GM12892 (cell line): ENCODE results near the gene CDK2AP2. TPM values are rescaled to one million over a fixed set of nuclear protein-coding genes. Genes with fewer than 3 reads are reported as not detected.
"Not testable (repeated sequence)": the region's sequence is repeated elsewhere in the genome, so short reads cannot be mapped to it uniquely, and the experiment has no call there.

ENCODE experiments used
- DNase-seq: peaks from one replicate; pipeline ENCODE4 v3.0.0; 2011; ENCODE audit not compliant: insufficient read length
- FAIRE-seq: peaks from 2 replicates; lab custom pipeline; 2011; peaks lifted over from hg19 to GRCh38; lab: Jason Lieb, UNC
- POLR2A ChIP-seq: IDR thresholded peaks from 2 replicates; pipeline ENCODE4 v1.6.1; 2011; ENCODE audit warnings: low read depth, low read length, control low read depth
- POLR2AphosphoS5 ChIP-seq: IDR thresholded peaks from 2 replicates; pipeline ENCODE4 v1.6.1; 2011; ENCODE audit warnings: low read depth, low read length, control low read depth
- TAF1 ChIP-seq: IDR thresholded peaks from 2 replicates; pipeline ENCODE4 v1.6.1; 2011; ENCODE audit warnings: low read depth, mild to moderate bottlenecking, control low read depth, low read length, borderline replicate concordance
- polyA plus RNA-seq: library from polyadenylated mRNA; unstranded; fragments of >200 nt; gene quantifications from one replicate; pipeline ENCODE4 v1.2.1, GENCODE V29; 2012; ENCODE audit warnings: missing spikeins, inconsistent platforms; ENCODE audit not compliant: missing spikeins

Gene CDK2AP2, protein sequence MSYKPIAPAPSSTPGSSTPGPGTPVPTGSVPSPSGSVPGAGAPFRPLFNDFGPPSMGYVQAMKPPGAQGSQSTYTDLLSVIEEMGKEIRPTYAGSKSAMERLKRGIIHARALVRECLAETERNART
- 37.0 TPM for polyA plus RNA-seq

GRCh38 chr11:67507864-67508485 is at the start of gene CDK2AP2:
TSS of gene CDK2AP2 (minus strand) at chr11:67508162. CDS start at chr11:67508082, 80 bp downstream.
- FAIRE-seq: peak; percentile 100
- TF ChIP-seq TAF1 (no peak), POLR2AphosphoS5 (no peak; the same call in 1 of the 2 replicates), POLR2A (peak; percentile 86)

GRCh38 chr11:67556244-67556643 is 48.3 kb upstream of the CDK2AP2 start:
- DNase-seq (no peak), FAIRE-seq (no peak)
- TF ChIP-seq POLR2AphosphoS5 (no peak), TAF1 (no peak), POLR2A (no peak)

More at GRCh38 chr11:67507864-67508485, at the start of gene CDK2AP2:
- peak; percentile 98 for DNase-seq

- not testable (repeated sequence) for FAIRE-seq, DNase-seq
Measured at GRCh38 chr11:67551697-67552096, 43.7 kb upstream of the CDK2AP2 start.

DNA sequence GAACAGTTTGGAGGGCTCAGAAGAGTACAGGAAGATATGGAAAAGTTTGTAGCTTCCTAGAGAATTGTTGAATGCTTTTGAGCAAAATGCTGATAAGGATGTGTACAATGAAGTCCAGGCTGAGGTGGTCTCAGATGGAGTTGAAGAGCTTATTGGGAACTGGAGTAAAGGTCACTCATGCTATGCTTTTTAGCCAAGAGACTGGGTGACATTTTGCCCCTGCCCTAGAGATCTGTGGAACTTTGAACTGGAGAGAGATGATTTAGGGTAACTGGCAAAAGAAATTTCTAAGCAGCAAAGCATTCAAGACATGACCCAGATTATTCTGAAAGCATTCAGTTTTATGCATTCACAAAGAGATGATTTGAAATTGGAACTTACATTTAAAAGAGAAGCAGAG is 43.2 kb upstream of the CDK2AP2 start:
- FAIRE-seq (no peak), DNase-seq (no peak)
- TF ChIP-seq POLR2A (no peak), TAF1 (no peak), POLR2AphosphoS5 (no peak)

DNA sequence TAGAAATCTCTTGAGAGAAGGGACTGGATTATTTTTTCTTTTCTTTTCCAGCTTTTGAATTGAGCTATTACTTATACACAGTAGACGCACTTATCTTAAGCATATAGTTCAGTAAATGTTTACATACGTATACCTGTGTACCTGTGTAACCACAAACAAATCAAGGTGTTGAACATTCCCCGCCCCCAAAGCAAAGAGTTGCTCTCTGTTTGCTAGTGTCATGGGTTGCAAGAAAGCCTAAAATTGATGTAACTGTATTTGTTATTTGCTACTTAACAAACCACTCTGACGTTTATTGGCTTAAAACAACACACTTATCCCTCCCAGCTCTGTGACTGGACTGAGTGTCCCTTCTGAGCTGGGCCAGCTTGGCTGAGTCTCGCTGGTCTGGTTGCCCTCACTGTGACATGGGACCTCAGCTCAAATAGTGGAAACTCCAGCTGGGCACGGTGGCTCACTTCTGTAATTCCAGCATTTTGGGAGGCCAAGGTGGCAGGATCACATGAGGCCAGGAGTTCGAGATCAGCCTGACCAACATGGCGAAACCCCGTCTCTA is 40.7 kb upstream of the CDK2AP2 start:
- TF ChIP-seq POLR2AphosphoS5: no peak
- no peak for TF ChIP-seq TAF1
- TF ChIP-seq POLR2A: no peak
- FAIRE-seq: no peak
- DNase-seq: no peak

DNA sequence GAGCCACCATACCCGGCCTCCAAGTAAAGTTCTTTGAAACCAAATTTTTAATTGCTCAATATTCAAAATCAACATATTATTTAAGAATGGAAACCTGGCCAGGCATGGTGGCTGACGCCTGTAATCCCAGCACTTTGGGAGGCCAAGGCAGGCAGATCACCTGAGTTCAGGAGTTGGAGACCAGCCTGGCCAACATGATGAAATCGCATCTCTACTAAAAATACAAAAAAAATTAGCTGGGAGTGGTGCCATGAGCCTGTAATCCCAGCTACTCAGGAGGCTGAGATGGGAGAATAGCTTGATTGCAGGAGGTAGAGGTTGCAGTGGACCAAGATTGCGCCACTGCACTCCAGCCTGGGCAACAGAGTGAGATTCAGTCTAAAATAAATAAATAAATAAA is 40.1 kb upstream of the CDK2AP2 start:
- not testable (repeated sequence) for FAIRE-seq, DNase-seq

- TF ChIP-seq POLR2AphosphoS5 (no peak), POLR2A (no peak), TAF1 (no peak)
- DNase-seq (no peak), FAIRE-seq (no peak)
Measured at GRCh38 chr11:67545280-67545679, 37.3 kb upstream of the CDK2AP2 start.

DNA sequence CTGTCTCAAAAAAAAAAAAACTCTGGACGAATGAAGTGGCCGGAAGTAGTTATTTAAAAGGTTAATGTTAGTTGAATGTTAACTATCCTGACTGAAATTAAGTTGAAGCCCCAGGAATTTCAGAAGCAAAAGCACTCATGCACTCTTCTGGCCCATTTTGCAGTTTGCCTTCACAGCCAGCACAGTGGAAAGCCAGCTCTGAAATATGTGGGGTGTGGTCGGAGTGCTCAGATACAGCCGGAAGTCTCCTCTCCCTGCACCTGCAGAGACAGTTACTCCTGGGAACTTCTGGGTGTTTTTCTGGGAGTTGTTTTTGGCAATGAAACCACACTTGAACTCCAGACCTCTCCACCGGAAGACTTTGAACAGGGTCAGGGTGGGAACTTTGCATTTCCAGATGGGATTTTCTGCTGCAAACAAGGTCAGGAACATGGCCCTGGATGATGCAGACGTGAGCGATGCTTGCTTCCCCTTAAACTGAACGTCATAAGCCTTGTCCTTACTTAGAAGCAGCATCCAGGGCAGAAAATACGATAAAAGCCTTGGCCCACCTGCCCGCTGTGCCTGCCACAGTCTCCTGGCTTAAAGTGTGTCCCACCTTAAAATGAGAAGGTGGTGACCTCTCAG is 36.8 kb upstream of the CDK2AP2 start:
- TF ChIP-seq POLR2AphosphoS5 (no peak), POLR2A (no peak)
- DNase-seq (no peak), FAIRE-seq (no peak)

- TF ChIP-seq POLR2AphosphoS5: no peak
- FAIRE-seq (no peak), DNase-seq (no peak)
Measured at GRCh38 chr11:67543585-67543984, 35.6 kb upstream of the CDK2AP2 start.

DNA sequence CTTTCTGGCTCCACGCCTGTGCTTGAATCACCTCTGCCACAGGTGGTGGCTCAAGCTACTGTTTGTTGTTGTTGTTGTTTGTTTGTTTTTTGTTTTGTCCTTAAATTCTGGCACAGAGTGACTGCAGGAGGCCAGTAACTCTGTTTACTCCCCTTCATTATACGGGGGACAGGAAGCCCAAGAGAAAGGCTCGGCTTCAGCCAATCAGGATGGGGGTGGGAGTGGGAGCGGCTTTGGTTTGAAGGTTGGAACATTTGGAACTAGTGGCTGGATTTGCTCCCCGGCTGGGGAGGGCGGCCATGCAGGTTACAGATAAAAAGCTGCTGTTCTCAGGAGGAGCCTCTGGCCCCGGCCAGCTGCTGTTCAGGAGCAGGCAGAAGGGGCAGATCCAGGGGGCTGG is 35.0 kb upstream of the CDK2AP2 start:
- TF ChIP-seq POLR2A (no peak), POLR2AphosphoS5 (no peak), TAF1 (no peak)
- FAIRE-seq (no peak), DNase-seq (no peak)

DNA sequence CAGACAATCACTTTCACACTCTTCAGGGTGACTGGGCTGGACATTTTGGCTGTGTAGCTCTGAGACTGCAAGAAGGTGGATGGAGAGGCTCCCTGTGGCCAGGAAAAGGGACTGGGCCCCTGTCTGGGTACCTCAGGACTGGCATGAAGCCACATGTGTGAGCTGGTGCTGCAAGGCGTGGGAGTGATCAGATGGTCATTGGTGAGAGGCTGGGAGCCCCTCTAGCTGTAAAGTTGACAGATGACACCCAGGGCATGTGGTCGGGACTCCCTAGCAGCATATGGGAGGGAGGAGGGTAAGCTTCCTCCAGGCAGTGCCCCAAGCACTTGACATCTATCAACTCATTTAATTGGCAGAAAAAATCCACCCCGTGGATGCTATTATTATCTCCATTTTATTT is 34.2 kb upstream of the CDK2AP2 start:
- no peak for DNase-seq
- FAIRE-seq: no peak
- TF ChIP-seq POLR2A (no peak), POLR2AphosphoS5 (no peak), TAF1 (no peak)

DNA sequence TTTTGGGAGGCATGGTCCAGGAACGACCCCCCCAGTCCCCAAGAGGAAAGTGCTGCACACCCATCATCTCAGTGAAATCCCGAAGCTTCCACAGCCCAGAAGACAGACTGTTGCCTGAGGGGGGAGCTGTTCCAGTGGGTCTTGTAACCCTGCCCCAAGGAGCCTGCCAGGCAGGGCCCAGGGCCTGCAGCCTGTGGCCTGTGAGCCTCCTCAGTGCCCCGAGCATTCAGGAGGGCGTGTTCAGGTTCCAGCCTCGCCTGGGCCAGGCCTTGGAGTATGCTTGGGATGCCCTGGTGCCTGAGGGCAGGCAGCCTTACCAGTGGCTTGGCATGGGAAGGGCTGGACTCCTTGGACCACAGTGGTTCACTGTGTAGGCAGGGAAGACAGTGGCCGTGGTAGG is 33.2 kb upstream of the CDK2AP2 start:
- DNase-seq: no peak
- FAIRE-seq: no peak
- no peak for TF ChIP-seq TAF1
- no peak for TF ChIP-seq POLR2AphosphoS5
- TF ChIP-seq POLR2A: no peak

DNA sequence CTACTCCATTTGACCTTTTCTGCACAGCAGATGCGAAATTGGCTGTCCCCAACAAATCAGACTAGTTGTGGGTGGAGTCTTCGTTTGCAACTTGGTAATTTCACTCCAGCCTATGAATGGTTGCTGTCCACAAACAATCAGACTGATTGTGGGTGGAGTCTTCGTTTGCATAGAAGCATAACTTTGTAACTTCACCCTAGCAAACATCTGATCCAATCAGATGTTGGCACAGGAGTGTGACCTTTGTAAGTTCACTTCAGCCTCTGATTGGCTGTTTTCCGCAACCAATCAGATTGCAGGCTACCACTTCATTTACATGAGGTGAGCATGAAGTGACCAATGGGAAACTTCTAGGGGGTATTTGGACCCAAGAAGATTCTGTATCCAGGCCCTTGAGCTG is 31.6 kb upstream of the CDK2AP2 start:
- no peak for FAIRE-seq
- TF ChIP-seq TAF1: no peak
- no peak for TF ChIP-seq POLR2A
- TF ChIP-seq POLR2AphosphoS5: no peak
- no peak for DNase-seq
